Fibroblast of villous mesenchyme (primary cell): ENCODE results near the gene GALNT10. TPM values are rescaled to one million over a fixed set of nuclear protein-coding genes. Genes with fewer than 3 reads are reported as not detected.

Experiments
- DNase-seq: peaks from one replicate; pipeline ENCODE4 v3.0.0-alpha.2; 2010; ENCODE audit warnings: low read depth
- H3K4me3 ChIP-seq: 2 replicates; pipeline ENCODE4 v1.5.1; 2011; ENCODE audit warnings: low read depth, mild to moderate bottlenecking, low read length
- CTCF ChIP-seq: IDR thresholded peaks from 2 replicates; pipeline ENCODE4 v1.5.1; 2012; ENCODE audit warnings: low read depth, mild to moderate bottlenecking, low read length; ENCODE audit not compliant: insufficient read depth
- total RNA-seq: library from RNA; depleted of rRNA; stranded (reverse); fragments of >200 nt; gene quantifications from 2 replicates; pipeline ENCODE4 v1.2.3, GENCODE V29; 2012

Gene GALNT10
- total RNA-seq, 1 donor, result 40.6 TPM

- no peak overlapping the region for H3K4me3 ChIP-seq
- DNase-seq, result no peak
- no peak for TF ChIP-seq CTCF
These were observed 268.5 kb downstream of the GALNT10 start for GRCh38 chr5:154459015-154459414.

- H3K4me3 ChIP-seq, result no peak overlapping the region
- TF ChIP-seq CTCF, result no peak
- no peak for DNase-seq
These were observed 269.6 kb downstream of the GALNT10 start for GRCh38 chr5:154460172-154460571.

DNA sequence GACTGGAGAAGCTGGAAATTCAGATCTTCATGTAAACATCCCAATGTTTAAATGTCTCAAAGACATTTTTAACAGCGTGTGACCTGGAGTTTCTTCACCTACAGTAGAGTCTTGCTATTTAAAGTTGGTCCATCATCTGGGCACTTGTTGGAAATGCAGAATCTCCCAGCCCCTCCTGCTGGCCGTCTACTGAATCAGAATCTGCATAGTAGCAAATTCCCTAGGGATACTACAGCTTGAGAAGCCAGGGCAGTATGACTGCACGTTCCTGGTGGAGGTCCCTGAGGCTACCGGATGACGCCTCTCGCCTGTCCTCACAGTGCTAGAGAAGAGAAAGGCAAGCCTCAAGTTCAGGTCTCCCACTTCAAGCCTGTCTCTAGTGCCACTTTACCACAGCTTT is 271.0 kb downstream of the GALNT10 start:
- H3K4me3 ChIP-seq, result no peak overlapping the region
- TF ChIP-seq CTCF, result peak; percentile 47
- peak; percentile 44 for DNase-seq

DNA sequence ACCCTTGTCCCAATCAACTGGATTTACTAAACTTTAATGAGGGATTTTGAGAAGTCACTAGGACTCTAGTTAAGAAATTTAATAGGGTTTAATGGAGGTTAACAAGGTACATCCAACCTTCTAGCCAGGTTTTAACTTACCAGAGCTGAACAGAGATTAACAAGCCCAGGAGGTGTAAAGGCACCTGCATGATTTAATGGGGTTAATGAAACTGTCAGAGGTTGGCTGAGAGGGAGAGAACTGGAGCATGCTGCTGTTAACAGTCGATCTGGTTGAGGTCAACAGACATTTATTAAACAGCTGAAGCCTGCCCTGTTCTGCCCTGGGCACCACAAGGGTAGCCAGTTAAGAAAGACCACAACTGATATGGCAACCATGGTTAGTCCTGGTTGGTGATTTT is 273.9 kb downstream of the GALNT10 start:
- DNase-seq, result no peak
- TF ChIP-seq CTCF, result no peak
- H3K4me3 ChIP-seq, result no peak overlapping the region

DNA sequence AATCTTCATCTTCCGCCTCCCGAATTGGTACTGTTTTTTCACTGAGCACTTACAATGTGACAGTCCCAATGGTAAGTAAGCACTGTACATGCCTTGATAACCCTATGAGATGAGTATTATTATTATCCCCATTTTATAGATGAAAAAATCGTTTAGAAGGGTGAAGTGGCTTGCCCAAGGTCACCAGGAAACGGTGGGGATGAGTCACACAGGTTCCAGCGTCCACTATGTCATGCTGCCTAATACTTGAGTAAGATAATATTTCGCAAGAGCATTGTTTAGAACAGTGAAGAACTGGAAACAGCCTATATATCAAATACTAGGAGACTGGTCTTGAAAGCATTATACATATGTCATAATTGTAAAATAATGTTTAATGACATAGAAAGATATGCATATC is 274.6 kb downstream of the GALNT10 start:
- DNase-seq, result peak; percentile 74

GRCh38 chr5:154466147-154466546 is 275.6 kb downstream of the GALNT10 start:
- no peak for DNase-seq
- TF ChIP-seq CTCF, result no peak
- no peak overlapping the region for H3K4me3 ChIP-seq

More for the DNA sequence above, 274.6 kb downstream of the GALNT10 start:
- H3K4me3 ChIP-seq, result no peak overlapping the region
- TF ChIP-seq CTCF, result no peak

GRCh38 chr5:154466671-154467070 is 276.1 kb downstream of the GALNT10 start:
- no peak overlapping the region for H3K4me3 ChIP-seq
- DNase-seq, result no peak
- no peak for TF ChIP-seq CTCF
